ENCODE data around the gene ACKR1.

DNA sequence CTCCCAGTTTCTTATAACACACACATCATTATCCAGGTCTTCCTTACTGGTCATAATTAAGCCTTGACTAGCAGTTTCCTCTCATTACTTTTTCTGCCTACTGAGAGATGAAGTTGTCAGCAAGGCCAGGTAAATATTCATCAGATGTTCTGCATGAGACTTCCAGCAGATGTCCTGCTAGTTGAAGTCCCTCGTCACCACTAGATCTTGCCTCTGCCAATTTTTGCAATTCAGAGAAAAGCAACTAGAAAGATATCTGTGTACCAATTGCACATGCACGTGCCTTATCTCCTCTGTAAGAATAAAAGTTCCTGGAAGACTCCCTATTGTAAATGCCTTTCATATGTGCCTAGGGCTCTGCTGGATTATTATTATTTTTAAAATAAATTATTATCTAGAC lies 18.3 kb downstream of the ACKR1 start:
- no peak for TF ChIP-seq SUZ12 (IDR thresholded peaks at IDR 0.05; ENCODE audit: extremely low read depth, insufficient read depth, insufficient read length)
- no peak for TF ChIP-seq ZNF274 (IDR thresholded peaks at IDR 0.05; ENCODE audit: low read depth, low read length)
- no peak for TF ChIP-seq YY1 (IDR thresholded peaks at IDR 0.05; ENCODE audit: insufficient read depth, insufficient read length)
